ENCODE results near the gene IQGAP1. TPM values are rescaled to one million over a fixed set of nuclear protein-coding genes. Genes with fewer than 3 reads are reported as not detected.

IQGAP1 gene
- total and polyA plus RNA-seq, 5 donors = 30.0 to 57.9 (median 53.6) TPM

DNA sequence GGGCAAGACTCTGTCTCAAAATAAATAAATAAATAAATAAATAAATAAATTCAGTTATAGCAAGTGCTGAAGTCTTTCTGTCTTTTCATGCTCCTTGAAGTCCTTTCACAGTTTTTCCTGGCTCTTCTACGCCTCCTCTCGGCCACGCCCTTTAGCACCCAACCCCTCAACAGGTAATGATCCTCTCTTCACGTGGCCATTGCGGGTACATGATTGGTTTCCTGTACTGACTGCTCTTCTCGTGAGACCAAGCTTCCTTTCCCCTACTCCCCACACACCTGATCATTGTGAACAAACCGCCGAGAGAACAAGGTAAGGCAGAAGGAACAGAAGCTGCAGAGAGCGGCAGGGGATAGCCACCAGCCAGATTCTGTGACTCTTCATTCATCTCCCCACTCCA is 38.2 kb upstream of the IQGAP1 start:
- no peak overlapping the region for H3K4me3 ChIP-seq (ENCODE audit: low read length)
- no peaks in the 10 kb centered on the region for H3K27me3 ChIP-seq (ENCODE audit: control insufficient read depth, insufficient read depth)
- no peaks in the 10 kb centered on the region for H3K4me1 ChIP-seq (ENCODE audit: control insufficient read depth, insufficient read depth, low read length)
- intact Hi-C loops (cut with DNase I) = no loop called here
- 87% methylated on average over 9 of the region's 9 CpGs for WGBS
- H3K9me3 ChIP-seq (ENCODE audit: control insufficient read depth, low read length) = no peaks in the 10 kb centered on the region
- no peak overlapping the region for H3K27ac ChIP-seq (ENCODE audit: low read length)
- ATAC-seq (no peak), DNase-seq (no peak)

DNA sequence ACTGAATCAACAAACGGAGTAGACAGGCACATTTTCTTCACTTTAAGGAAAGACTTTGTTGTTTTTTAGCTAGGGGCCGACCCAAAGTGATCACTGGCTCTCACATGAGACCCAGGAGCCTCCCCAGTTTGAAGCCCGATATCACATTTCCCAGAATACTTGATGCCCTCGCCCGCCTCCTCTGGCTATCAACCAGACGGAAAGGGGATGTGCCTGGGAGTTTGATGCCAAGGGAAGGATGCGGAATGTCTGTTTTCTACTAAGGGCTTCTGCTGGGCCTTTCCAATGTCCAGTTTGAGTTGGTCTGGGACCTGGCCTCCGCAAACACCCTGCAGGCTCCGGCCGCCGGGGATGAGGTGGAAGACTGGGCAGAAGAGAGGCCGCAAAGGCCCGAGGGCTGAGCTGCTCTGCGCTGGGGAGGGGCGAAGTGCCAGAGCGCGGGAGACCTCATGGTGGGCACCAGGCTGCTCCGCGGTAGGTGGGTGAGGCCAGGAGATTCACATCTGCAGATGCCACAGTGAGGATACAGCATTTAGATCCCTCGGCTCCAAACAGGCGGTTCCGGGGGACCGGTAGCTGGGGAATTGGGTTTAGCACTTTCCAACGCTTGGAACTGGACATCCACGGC is 36.4 kb upstream of the IQGAP1 start:
- Histone ChIP-seq H3K4me3 (ENCODE audit: low read length) (peak overlapping the region; percentile 21), H3K27me3 (ENCODE audit: control insufficient read depth, insufficient read depth) (no peaks in the 10 kb centered on the region), H3K27ac (ENCODE audit: low read length) (no peak overlapping the region), H3K9me3 (ENCODE audit: control insufficient read depth, low read length) (no peaks in the 10 kb centered on the region), H3K4me1 (ENCODE audit: control insufficient read depth, insufficient read depth, low read length) (no peaks in the 10 kb centered on the region)
- intact Hi-C loops (cut with DNase I) = no loop called here
- 24% methylated on average over 25 of the region's 25 CpGs for WGBS
- peak in 2 of 3 donors; percentile 21 to 71 for DNase-seq
- peak; percentile 20 to 52 for ATAC-seq

DNA sequence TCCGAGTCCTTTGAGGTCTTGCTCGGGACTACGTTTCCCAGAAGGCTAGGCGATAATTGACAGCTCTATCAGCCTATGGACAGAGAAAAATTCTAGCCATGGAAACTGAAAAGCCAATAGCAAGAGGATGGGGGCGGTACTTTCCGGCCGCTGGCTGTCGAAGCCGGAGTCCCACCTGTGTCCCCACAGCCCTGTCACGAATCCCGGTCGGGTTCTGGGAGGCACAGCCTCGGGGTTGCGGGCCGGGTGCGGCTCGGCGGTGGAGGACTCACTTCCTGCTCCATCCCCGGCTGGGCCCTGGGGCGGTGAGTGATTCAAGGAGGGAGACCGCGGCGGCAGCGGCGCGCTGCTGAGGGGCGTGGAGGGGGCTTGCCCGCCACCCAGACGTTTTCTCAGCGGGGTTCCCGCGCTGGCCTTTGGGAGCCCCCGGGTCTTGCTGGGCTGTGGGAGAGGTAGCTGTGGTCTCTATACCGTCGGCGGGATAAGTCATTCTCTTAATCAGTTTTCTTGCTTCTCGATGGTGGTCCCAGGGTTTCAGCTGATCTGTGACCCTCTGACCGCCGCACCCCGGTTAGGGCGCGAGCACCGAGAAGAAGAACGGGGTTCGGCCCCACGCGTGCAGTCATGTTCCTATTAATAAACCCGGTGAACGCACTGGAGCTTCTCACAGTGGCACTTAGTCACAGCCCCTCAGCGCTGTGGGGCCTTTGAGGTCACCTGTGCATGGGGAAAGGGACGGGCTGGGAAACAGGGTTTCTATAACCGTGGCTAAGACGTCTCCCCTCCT is 35.7 kb upstream of the IQGAP1 start, which contains the start of gene ZNF774:
ZNF774 (plus strand) TSS at position 178 of the 787 bp plus-strand sequence. CDS start 2,377 bp downstream, outside the sequence.
- Histone ChIP-seq H3K9me3 (ENCODE audit: control insufficient read depth, low read length) (no peaks in the 10 kb centered on the region), H3K27me3 (ENCODE audit: control insufficient read depth, insufficient read depth) (no peaks in the 10 kb centered on the region), H3K4me3 (ENCODE audit: low read length) (peak within 1 kb of the TSS; percentile 71), H3K27ac (ENCODE audit: low read length) (peak within 1 kb of the TSS; percentile 27), H3K4me1 (ENCODE audit: control insufficient read depth, insufficient read depth, low read length) (no peaks in the 10 kb centered on the region)
- WGBS = under 1% methylated on average over 53 of the region's 53 CpGs
- peak; percentile 99 for ATAC-seq
- peak; percentile 90 to 96 (median 93) for DNase-seq
- intact Hi-C loops (cut with DNase I) = no loop called here

DNA sequence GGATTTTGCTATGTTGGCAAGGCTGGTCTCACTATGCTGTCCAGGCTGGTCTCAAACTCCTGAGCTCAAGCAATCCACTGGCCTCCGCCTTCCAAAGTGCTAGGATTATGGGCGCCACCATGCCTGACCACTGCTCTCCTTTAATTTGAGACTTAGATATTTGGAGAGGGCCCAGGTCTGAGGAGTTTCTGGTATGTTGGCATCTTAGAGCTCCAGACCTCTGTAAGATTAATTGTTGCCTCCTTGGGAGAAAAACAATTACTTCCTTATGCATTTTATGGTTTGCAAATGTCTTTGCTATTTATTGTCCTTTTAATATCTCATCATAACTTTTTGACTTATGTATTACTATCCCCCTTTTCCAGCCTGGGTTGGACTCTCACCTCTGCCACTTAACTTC is 33.1 kb upstream of the IQGAP1 start:
- DNase-seq = no peak
- H3K4me1 ChIP-seq (ENCODE audit: control insufficient read depth, insufficient read depth, low read length) = no peaks in the 10 kb centered on the region
- intact Hi-C loops (cut with DNase I) = no loop called here
- WGBS = 97% methylated on average over 2 of the region's 2 CpGs
- H3K27me3 ChIP-seq (ENCODE audit: control insufficient read depth, insufficient read depth) = no peaks in the 10 kb centered on the region
- H3K4me3 ChIP-seq (ENCODE audit: low read length) = no peak overlapping the region
- no peaks in the 10 kb centered on the region for H3K9me3 ChIP-seq (ENCODE audit: control insufficient read depth, low read length)
- no peak for ATAC-seq
- no peak overlapping the region for H3K27ac ChIP-seq (ENCODE audit: low read length)

DNA sequence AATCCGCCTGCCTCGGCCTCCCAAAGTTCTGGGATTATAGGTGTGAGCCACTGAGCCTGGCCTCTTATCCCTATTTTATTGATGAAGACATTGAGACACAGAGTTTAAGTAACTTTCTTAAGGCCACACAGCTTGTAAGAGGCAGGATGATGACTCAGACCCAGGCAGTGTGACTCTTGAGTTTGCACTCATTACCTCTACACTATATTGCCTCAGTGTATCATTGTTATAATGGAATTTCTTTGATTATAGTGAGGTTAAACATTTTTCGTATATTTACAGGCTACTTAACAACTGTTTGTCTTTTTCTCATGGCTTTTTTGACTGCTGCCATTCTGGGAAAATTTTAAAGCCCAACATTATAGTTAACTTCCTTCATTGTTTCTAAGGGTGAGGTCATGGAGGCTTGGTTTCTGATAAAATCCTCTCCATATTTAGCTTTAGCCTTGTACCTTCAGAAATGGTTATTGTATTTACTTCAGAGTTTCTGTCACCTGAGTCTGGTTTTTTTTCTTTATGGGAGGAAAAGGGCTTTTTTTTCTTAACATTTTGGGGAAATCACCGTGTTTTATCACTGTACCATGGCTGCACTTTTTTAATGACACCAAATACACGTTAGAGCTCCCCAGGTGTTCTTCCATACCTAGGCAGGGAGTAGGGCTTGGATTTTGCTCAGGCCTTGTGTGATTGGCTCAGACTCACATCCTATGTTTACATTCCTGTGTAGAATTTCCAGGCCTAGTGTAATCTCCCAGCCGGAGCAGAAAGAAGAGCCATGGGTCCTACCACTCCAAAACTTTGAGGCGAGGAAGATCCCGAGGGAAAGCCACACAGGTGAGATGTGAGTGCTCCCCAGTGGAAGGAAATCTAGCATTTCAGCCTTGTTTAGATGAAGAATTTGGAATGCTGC is 29.7 kb upstream of the IQGAP1 start:
- H3K4me1 ChIP-seq (ENCODE audit: control insufficient read depth, insufficient read depth, low read length) = no peaks in the 10 kb centered on the region
- no peaks in the 10 kb centered on the region for H3K9me3 ChIP-seq (ENCODE audit: control insufficient read depth, low read length)
- no peak for DNase-seq
- no peak overlapping the region for H3K4me3 ChIP-seq (ENCODE audit: low read length)
- WGBS = 89% methylated on average over 8 of the region's 8 CpGs
- H3K27ac ChIP-seq (ENCODE audit: low read length) = no peak overlapping the region
- no peak for ATAC-seq
- H3K27me3 ChIP-seq (ENCODE audit: control insufficient read depth, insufficient read depth) = no peaks in the 10 kb centered on the region
- intact Hi-C loops (cut with DNase I) = no loop called here

DNA sequence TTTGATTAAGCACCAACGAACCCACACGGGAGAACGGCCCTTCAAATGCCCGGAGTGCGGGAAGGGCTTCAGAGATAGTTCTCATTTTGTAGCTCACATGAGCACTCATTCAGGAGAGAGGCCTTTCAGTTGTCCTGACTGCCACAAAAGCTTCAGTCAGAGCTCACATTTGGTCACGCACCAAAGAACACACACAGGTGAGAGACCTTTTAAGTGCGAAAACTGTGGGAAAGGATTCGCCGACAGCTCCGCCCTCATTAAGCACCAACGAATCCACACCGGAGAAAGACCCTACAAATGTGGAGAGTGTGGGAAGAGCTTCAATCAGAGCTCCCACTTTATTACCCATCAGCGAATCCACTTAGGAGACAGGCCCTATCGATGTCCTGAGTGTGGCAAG is 27.3 kb upstream of the IQGAP1 start:
- H3K27ac ChIP-seq (ENCODE audit: low read length) = no peak overlapping the region
- no peaks in the 10 kb centered on the region for H3K4me1 ChIP-seq (ENCODE audit: control insufficient read depth, insufficient read depth, low read length)
- no peaks in the 10 kb centered on the region for H3K9me3 ChIP-seq (ENCODE audit: control insufficient read depth, low read length)
- H3K27me3 ChIP-seq (ENCODE audit: control insufficient read depth, insufficient read depth) = no peaks in the 10 kb centered on the region
- H3K4me3 ChIP-seq (ENCODE audit: low read length) = no peak overlapping the region
- DNase-seq (no peak), ATAC-seq (no peak)
- WGBS = 86% methylated on average over 14 of the region's 14 CpGs
- intact Hi-C loops (cut with DNase I) = loop anchor here in 3 of 4 donors (5.0 to 10.0 kb wide), 2 partner anchors 114 to 122 kb away; no protein-coding TSS in a partner anchor

DNA sequence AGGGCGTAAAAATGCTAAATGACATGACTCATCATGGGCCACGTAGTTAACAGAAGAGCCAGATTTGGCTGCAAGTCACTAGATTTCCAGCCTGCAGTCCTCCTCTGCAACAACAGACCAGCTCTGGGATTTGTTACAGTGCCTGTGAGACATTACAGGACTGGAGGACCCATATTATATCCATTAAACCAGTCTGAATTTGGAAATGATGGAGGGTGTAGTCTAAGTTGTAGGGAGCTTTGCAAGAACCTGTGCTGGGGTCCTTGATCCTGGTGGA is 25.2 kb upstream of the IQGAP1 start:
- Histone ChIP-seq H3K9me3 (ENCODE audit: control insufficient read depth, low read length) (no peaks in the 10 kb centered on the region), H3K4me1 (ENCODE audit: control insufficient read depth, insufficient read depth, low read length) (peaks cover 4% of the 10 kb centered on the region), H3K4me3 (ENCODE audit: low read length) (no peak overlapping the region), H3K27ac (ENCODE audit: low read length) (peak overlapping the region; percentile 23), H3K27me3 (ENCODE audit: control insufficient read depth, insufficient read depth) (no peaks in the 10 kb centered on the region)
- WGBS = 28% methylated on average over 2 of the region's 2 CpGs
- intact Hi-C loops (cut with DNase I) = loop anchor here in 3 of 4 donors (5.0 to 10.0 kb wide), 2 partner anchors 112 to 119 kb away; no protein-coding TSS in a partner anchor
- DNase-seq (no peak), ATAC-seq (peak; percentile 65 to 73)

DNA sequence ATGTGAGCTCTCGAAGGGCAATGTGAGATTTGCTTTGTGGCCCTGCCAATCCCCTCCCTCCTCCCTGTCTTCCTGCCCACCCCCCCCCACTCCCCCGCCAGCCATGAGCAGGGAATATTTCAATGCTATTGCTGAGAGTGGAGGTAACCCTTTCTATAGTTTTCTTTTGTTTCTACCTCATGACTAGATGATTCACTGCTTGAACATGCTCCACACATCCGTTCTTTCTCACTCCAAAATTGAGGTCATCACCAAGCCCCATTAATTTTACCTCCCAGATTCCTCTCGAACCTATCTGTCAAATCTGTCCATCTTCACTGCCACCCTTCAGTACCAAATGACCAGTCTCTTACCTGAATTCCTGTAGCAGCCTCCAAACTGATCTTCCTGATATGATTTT is 23.8 kb upstream of the IQGAP1 start:
- no peaks in the 10 kb centered on the region for H3K27me3 ChIP-seq (ENCODE audit: control insufficient read depth, insufficient read depth)
- no peaks in the 10 kb centered on the region for H3K9me3 ChIP-seq (ENCODE audit: control insufficient read depth, low read length)
- intact Hi-C loops (cut with DNase I) = loop anchor here in 3 of 4 donors (5.0 to 10.0 kb wide), 2 partner anchors 111 to 118 kb away; no protein-coding TSS in a partner anchor
- no peak for DNase-seq
- H3K27ac ChIP-seq (ENCODE audit: low read length) = no peak overlapping the region
- no peak overlapping the region for H3K4me3 ChIP-seq (ENCODE audit: low read length)
- ATAC-seq = no peak
- H3K4me1 ChIP-seq (ENCODE audit: control insufficient read depth, insufficient read depth, low read length) = peaks cover 4% of the 10 kb centered on the region
- WGBS = 80% methylated on average over 4 of the region's 4 CpGs

DNA sequence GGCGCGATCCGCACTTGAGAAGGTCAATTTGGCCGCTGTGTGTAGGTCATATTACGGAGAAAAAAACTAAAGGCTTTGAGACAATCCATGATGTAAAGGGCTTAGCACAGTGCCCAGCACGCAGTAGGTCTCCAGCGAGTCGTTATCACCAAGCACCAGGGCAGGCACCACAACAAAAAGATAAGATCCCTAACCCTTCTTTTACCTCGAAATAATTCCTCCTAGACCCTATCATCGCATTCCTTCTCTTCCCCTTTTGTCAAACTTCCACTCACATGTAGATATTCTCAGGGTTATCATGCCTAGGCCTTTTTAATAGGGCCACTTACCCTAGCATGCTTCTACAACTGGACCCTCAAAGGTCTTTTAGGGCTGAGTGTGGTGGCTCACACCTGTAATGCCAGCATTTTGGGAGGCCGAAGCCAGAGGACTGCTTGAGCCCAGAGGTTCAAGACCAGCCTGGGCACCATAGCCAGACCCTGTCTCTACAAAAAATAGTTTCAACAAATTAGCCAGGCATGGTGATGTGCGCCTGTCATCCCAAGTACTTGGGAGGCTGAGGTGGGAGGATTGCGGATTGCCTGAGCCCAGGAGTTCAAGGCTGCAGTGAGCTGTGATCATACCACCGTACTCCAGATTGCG is 22.5 kb upstream of the IQGAP1 start:
- intact Hi-C loops (cut with DNase I) = loop anchor here in 1 of 4 donors (10.0 kb wide), 1 partner anchor 109 kb away; no protein-coding TSS in a partner anchor
- DNase-seq (no peak), ATAC-seq (no peak)
- H3K27ac ChIP-seq (ENCODE audit: low read length) = no peak overlapping the region
- no peaks in the 10 kb centered on the region for H3K9me3 ChIP-seq (ENCODE audit: control insufficient read depth, low read length)
- H3K27me3 ChIP-seq (ENCODE audit: control insufficient read depth, insufficient read depth) = no peaks in the 10 kb centered on the region
- WGBS = 91% methylated on average over 15 of the region's 15 CpGs
- H3K4me1 ChIP-seq (ENCODE audit: control insufficient read depth, insufficient read depth, low read length) = peaks cover 4% of the 10 kb centered on the region
- no peak overlapping the region for H3K4me3 ChIP-seq (ENCODE audit: low read length)

DNA sequence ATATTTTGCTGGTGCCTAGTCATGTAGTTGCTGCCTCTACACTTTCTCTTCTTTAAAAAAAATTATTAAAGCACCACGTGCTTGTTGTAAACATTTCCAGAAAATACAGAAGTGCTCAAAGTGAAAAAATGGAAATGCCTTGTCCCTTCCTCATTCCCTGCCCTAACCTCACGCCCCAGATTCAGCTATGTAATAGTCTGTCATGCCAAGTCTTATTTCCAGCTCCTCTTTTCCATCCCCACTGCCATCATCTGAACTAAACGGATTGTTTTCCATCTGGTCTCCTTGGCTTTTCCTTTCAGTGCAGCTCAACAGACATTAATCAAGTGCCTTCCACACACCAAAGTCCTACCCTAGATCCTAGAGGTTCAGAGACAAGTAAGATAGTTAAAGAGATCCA is 20.5 kb upstream of the IQGAP1 start:
- H3K27me3 ChIP-seq (ENCODE audit: control insufficient read depth, insufficient read depth) = no peaks in the 10 kb centered on the region
- peaks cover 4% of the 10 kb centered on the region for H3K4me1 ChIP-seq (ENCODE audit: control insufficient read depth, insufficient read depth, low read length)
- ATAC-seq (peak; percentile 60 to 67), DNase-seq (no peak)
- intact Hi-C loops (cut with DNase I) = loop anchor here in 1 of 4 donors (10.0 kb wide), 1 partner anchor 107 kb away; no protein-coding TSS in a partner anchor
- peak overlapping the region; percentile 52 for H3K27ac ChIP-seq (ENCODE audit: low read length)
- 27% methylated on average over 3 of the region's 3 CpGs for WGBS
- no peaks in the 10 kb centered on the region for H3K9me3 ChIP-seq (ENCODE audit: control insufficient read depth, low read length)
- no peak overlapping the region for H3K4me3 ChIP-seq (ENCODE audit: low read length)
